GM18498 (cell line): ENCODE results near the gene ZNF529.
"Not testable (repeated sequence)": the region's sequence is repeated elsewhere in the genome, so short reads cannot be mapped to it uniquely, and the experiment has no call there.

Experiments
- ATAC-seq: cut with Tn5 transposase; IDR thresholded peaks from one replicate; pipeline ENCODE4 v1.9.1; 2021; ENCODE audit warnings: mild to moderate bottlenecking, moderate library complexity; ENCODE audit not compliant: unreplicated experiment

The ZNF529 gene

GRCh38 chr19:36573020-36573894 is at the start of gene ZNF529:
Gene ZNF529 (minus strand): TSS chr19:36573292. CDS start chr19:36572346, 946 bp downstream.
- ATAC-seq = peak; percentile 92

GRCh38 chr19:36605877-36606478 is 32.9 kb upstream of the ZNF529 start:
- ATAC-seq = peak; percentile 11

- ATAC-seq = peak; percentile 77
Observed at GRCh38 chr19:36605101-36605876, 32.2 kb upstream of the ZNF529 start, which contains the start of gene ZNF382. Gene ZNF382 (plus strand): TSS chr19:36605313. CDS start chr19:36609915, 4,602 bp downstream.

GRCh38 chr19:36604656-36605100 is 31.6 kb upstream of the ZNF529 start:
- peak; percentile 77 for ATAC-seq

- not testable (repeated sequence) for ATAC-seq
Observed at GRCh38 chr19:36602681-36603080, 29.6 kb upstream of the ZNF529 start.

GRCh38 chr19:36579255-36579654 is 6.2 kb upstream of the ZNF529 start:
- ATAC-seq = no peak

- no peak for ATAC-seq
Observed at GRCh38 chr19:36577271-36577996, 4.3 kb upstream of the ZNF529 start.

- ATAC-seq = no peak
Observed at GRCh38 chr19:36574741-36575140, 1.6 kb upstream of the ZNF529 start.

- ATAC-seq = peak; percentile 3
Observed at GRCh38 chr19:36573895-36574720, 1.0 kb upstream of the ZNF529 start.

GRCh38 chr19:36572593-36573019 is 486 bp downstream of the ZNF529 start:
- ATAC-seq = no peak

GRCh38 chr19:36564391-36564790 is 8.7 kb downstream of the ZNF529 start:
- no peak for ATAC-seq

GRCh38 chr19:36547001-36547732 is 25.9 kb downstream of the ZNF529 start:
- no peak for ATAC-seq

- ATAC-seq = peak; percentile 20
Observed at GRCh38 chr19:36528921-36529518, 44.1 kb downstream of the ZNF529 start.

- ATAC-seq = peak; percentile 92
Observed at GRCh38 chr19:36528194-36528920, 44.7 kb downstream of the ZNF529 start, which contains the start of gene ZNF260. Gene ZNF260 (minus strand): TSS chr19:36528271. CDS start chr19:36515238, 13,033 bp downstream.

GRCh38 chr19:36527873-36528193 is 45.3 kb downstream of the ZNF529 start:
- ATAC-seq = peak; percentile 4

GRCh38 chr19:36527341-36527740 is 45.8 kb downstream of the ZNF529 start:
- ATAC-seq = no peak

- no peak for ATAC-seq
Observed at GRCh38 chr19:36526581-36526980, 46.5 kb downstream of the ZNF529 start.

- no peak for ATAC-seq
Observed at GRCh38 chr19:36524617-36525016, 48.5 kb downstream of the ZNF529 start.
